Measurements from ENCODE around the gene GLA.

The GLA gene

GRCh38 chrX:101395789-101396188 lies 11.9 kb downstream of the GLA start:
- DNase-seq, result no peak

GRCh38 chrX:101394372-101394771 lies 13.4 kb downstream of the GLA start:
- no peak for DNase-seq

- no peak for DNase-seq
Observed at GRCh38 chrX:101393530-101394305, 14.0 kb downstream of the GLA start.

- no peak for DNase-seq
Observed at GRCh38 chrX:101391831-101392230, 15.9 kb downstream of the GLA start.

GRCh38 chrX:101390664-101391525 lies 16.8 kb downstream of the GLA start, which contains the start of gene RPL36A:
RPL36A (plus strand) TSS chrX:101391011; CDS start chrX:101391044, 33 bp downstream.
- DNase-seq, result peak; percentile 87

GRCh38 chrX:101388604-101389003 lies 19.1 kb downstream of the GLA start:
- no peak for DNase-seq

GRCh38 chrX:101386542-101386885 lies 21.2 kb downstream of the GLA start:
- no peak for DNase-seq

DNA sequence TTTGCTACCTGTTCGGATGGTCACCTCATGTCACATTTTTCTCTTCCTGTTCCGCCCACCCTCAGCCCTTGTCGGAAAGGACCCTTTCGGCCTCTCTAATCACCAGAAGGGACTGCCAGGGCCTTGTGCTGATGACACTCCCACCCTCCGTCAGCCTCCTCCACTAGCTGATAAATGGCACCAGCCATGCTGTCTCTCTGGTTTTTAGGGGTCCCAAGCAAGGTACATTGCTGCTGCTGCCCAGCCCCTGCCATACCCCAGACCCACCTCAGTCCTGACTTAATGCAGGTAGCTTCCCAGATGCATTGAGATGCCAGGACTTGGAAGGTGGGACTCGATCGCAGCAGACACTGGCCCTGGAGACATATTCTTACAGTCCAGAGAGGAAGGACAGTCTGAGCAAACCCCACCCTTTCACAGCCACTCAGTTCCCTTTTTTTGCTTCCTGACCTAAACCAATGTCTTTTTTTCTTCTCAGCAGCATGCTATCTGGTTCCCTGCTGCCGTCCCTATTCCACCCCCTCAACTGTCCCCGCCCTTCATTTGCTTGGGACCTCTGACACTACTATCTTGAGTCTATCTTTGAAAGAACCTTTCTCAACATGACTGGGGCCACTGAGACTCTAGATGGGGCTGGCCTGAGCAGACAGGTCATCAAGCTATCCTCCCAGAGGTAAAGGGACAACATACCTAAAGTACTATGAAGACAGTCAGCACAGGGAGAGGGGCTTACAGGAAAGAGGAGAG lies 21.8 kb downstream of the GLA start, which contains the start of gene BTK:
Gene BTK (minus strand): TSS at position 397 of the 747 bp plus-strand sequence. CDS start 10,907 bp downstream, outside the sequence.
- no peak for DNase-seq

- DNase-seq, result no peak
Observed at GRCh38 chrX:101385026-101385684, 22.6 kb downstream of the GLA start.

DNA sequence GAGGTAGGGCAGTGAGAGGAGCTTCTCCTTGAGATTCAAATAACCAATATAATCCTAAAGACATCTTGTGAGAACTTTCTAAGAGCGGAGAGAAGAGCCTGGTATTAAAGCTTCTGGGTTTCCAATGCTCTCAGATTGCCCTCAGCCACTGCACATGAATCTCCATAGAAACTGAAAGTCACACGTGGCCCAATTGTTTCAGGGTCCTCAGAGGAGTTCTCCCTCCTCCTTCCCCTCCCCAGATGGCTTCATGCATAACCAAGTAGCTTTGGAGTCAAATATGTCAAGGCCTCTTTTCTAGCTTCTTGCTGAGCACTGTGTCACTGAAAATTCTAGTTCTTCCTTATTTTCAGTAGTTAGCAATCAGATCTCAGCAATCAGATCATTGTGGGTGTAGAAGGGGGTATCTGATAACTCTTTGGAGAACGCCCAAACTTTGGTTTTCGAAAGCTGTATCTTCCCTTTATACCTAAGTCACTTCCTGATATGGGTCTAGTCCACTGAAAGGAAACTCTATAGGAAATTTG lies 24.0 kb downstream of the GLA start:
- no peak for DNase-seq

DNA sequence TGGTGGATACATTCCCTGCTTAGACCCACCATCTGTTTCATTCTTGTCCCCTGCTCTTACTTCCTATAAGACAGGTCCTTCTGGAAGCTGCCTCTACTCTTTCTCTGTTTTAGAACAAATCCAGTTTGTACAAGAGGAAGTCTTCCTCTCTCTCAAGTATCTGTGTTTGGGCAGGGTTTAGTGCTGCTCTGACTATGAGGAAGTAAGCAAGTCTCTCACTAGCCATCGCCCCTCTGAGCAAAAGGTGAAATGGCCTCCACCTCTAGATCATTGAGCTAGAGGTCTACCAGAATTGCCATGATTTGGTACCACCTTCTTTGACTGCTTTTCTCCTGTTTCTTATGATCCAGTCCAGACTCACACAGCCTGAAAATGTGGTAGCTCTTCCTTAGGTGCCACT lies 30.2 kb downstream of the GLA start:
- DNase-seq, result no peak

GRCh38 chrX:101370888-101371504 lies 36.7 kb downstream of the GLA start:
- DNase-seq, result no peak

DNA sequence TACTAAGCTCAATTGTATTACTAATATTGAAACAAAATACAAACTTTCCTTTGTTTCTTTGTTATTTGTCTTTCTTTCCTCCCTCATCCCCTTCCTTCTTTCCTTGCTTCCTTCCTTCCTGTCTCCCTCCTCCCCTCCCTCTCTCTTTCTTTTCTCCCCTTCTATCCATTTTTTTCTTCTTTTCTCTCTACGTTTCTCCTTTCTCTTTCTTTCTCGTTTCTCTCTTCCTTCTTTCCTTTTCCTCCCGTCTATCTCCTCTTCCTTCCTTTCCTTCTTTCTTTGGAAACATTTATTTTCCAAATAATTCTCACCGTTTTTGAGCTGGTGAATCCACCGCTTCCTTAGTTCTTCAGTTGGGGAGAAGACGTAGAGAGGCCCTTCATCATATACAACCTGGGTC lies 38.0 kb downstream of the GLA start:
- DNase-seq, result no peak

GRCh38 chrX:101368800-101369199 lies 38.9 kb downstream of the GLA start:
- DNase-seq, result no peak

DNA sequence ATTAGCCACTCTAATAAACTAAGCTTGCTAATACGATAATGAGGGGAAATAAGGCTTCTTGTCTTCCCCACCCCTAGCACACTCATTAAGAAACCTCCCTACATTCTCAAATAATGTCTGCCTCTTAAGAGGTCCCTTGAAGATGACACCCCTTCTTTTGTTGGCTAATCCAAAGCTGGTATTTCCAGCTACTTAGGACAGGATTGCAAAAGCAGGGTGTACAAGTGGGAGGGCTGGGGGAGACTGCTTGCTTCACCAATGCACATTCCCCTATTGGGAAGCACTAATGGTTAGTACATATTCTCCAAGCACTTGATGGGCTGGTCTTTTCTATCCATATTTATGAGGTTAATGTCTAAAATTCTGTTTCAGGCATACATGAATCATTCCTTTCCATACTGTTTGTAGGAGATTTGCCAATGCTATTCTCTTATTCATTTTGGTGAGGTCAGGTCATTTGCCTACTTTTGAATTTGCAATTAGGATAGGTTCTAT lies 42.4 kb downstream of the GLA start:
- DNase-seq, result no peak

DNA sequence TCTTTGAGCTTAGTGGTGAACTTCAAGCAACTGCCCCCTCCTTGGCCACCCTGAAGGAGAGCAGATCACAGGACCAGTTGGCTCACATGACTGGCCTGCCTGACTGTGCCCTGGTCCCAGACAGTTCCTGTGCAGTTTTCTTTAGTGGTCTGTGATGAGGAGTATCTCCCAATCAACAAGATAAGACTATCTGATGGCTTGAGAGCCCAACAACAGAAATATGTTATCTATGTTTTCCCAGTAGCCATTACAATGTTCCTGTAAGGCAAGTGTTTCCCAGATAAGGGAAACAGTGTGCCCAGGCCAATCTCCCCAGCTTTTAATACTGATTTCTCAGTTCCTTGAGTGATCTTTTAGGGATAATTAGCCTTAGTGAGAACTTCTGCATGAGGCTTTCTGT lies 45.0 kb downstream of the GLA start:
- DNase-seq, result no peak

DNA sequence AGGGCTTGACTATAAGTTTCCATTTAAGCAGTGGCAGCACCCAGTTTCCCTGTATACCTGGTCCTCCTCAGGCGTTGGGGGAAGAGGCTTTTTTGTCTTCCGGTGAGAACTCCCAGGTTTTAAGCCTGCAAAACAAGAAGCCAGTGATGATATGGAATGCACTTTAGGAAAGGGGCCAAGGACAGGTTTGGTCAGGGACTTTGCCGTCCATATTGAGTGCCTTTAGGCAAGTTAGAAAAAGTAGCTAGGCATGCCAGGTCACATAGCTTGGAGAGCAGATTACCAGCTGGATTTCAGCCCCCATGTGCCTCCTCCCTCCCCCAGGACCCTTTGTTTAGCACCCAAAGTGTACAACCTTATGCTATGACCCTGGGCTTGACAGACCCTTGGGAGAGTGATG lies 45.6 kb downstream of the GLA start:
- DNase-seq, result no peak

DNA sequence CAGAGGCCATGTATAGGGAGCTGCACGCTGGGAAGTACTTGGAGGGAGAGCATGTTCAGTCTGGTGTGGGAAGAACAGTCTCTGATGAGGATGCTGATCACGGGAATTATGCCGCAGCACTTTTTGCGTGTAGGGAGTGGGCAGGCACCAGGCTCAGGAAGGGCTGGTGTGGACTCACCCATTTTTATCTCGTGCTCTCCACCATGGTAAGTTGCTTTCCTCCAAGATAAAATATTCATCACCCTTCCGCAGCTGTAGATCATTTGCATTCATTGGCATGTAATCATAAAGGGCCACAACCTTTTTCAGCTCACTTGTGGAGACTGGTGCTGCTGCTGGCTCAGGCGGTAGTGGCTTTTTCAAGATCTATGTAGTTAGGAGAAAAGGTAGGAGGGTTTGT lies 47.3 kb downstream of the GLA start:
- no peak for DNase-seq

- no peak for DNase-seq
Observed at GRCh38 chrX:101359966-101360365, 47.8 kb downstream of the GLA start.

GRCh38 chrX:101357166-101357795 lies 50.4 kb downstream of the GLA start:
- no peak for DNase-seq

DNA sequence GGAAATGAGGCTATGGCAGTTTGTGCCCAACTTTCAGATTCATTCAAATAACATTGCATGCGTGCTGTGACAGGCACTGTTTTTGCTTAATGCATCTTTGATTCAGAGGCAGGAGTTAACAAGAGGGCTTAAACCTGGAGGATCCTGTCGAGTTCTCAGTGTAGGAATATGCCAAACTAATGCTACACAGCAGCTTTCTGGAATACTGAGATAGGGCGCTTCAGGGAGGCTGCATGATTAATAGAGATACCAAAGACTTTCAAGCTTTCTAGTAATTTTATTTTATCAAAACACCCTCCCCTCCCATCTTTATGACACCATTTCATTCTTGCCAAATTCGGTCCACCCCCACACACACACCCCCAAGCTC lies 58.5 kb downstream of the GLA start:
- DNase-seq, result no peak
